OCI-LY7 (cell line): ENCODE measurements around the gene SETD3. TPM values are rescaled to one million over a fixed set of nuclear protein-coding genes. Genes with fewer than 3 reads are reported as not detected.

Experiments used
- BruUV-seq: library from RNA; stranded (reverse); fragments of 400-500 nt; replicated peaks from 2 replicates; lab custom pipeline; 2021; lab: Mats Ljungman, UMichigan
- CTCF ChIA-PET: fragments of 300-600 bp; sonication (Branson Sonifier 250); formaldehyde crosslinking; loops from one replicate; lab custom pipeline; 2022; ENCODE audit warnings: antibody characterized with exemption; ENCODE audit not compliant: unreplicated experiment; lab: Charles Lee
- POLR2A ChIA-PET: fragments of 300-600 bp; sonication (Branson Sonifier 250); formaldehyde crosslinking; loops from one replicate; lab custom pipeline; 2022; ENCODE audit warnings: antibody characterized with exemption; lab: Charles Lee
- DNase-seq: peaks from one replicate; pipeline ENCODE4 v3.0.0-alpha.2; 2015; ENCODE audit warnings: low spot score
- H2AFZ ChIP-seq: fragments of 200-600 bp; sonication (generic), shearing (Covaris generic); 2 replicates; pipeline ENCODE4 v1.6.1; 2014; ENCODE audit warnings: mild to moderate bottlenecking, antibody characterized with exemption, low read length, moderate library complexity
- H3K27ac ChIP-seq: fragments of 200-600 bp; sonication (generic); 2 replicates; pipeline ENCODE4 v1.5.1; 2014; ENCODE audit warnings: mixed run types, low read depth, mild to moderate bottlenecking, moderate library complexity, low read length, inconsistent platforms; ENCODE audit not compliant: poor library complexity, severe bottlenecking
- H3K36me3 ChIP-seq: fragments of 200-600 bp; sonication (generic); 2 replicates; pipeline ENCODE4 v1.6.1; 2014; ENCODE audit warnings: mild to moderate bottlenecking, antibody characterized with exemption, low read length, moderate library complexity, mixed read lengths; ENCODE audit not compliant: insufficient read depth
- H3K4me1 ChIP-seq: fragments of 200-600 bp; sonication (generic); 2 replicates; pipeline ENCODE4 v1.5.1; 2014; ENCODE audit warnings: mild to moderate bottlenecking, low read length; ENCODE audit not compliant: insufficient read depth, poor library complexity, severe bottlenecking
- H3K4me2 ChIP-seq: fragments of 200-600 bp; sonication (generic); 2 replicates; pipeline ENCODE4 v1.6.1; 2014; ENCODE audit warnings: mild to moderate bottlenecking, low read length
- H3K4me3 ChIP-seq: fragments of 200-600 bp; sonication (generic); 2 replicates; pipeline ENCODE4 v1.5.1; 2014; ENCODE audit warnings: mild to moderate bottlenecking, low read depth, low read length; ENCODE audit not compliant: poor library complexity, severe bottlenecking
- H3K79me2 ChIP-seq: fragments of 200-600 bp; sonication (generic); 2 replicates; pipeline ENCODE4 v1.6.1; 2016; ENCODE audit warnings: low read depth, mild to moderate bottlenecking, low read length, moderate library complexity, mixed read lengths; ENCODE audit not compliant: insufficient read depth
- H3K9me2 ChIP-seq: fragments of 200-600 bp; sonication (generic); 2 replicates; pipeline ENCODE4 v1.6.1; 2016; ENCODE audit warnings: mild to moderate bottlenecking, low read length, mixed read lengths; ENCODE audit not compliant: insufficient read depth
- H3K9me3 ChIP-seq: fragments of 200-600 bp; sonication (generic); 2 replicates; pipeline ENCODE4 v1.6.1; 2014; ENCODE audit warnings: mild to moderate bottlenecking, mixed run types, low read length, mixed read lengths
- H4K20me1 ChIP-seq: fragments of 200-600 bp; sonication (generic); 2 replicates; pipeline ENCODE4 v1.6.1; 2014; ENCODE audit warnings: mild to moderate bottlenecking, antibody characterized with exemption, low read length, moderate library complexity, mixed read lengths; ENCODE audit not compliant: insufficient read depth
- EZH2phosphoT487 ChIP-seq: fragments of 200-600 bp; sonication (generic); IDR thresholded peaks from 2 replicates; pipeline ENCODE4 v1.6.1; 2018; ENCODE audit warnings: low read depth, borderline replicate concordance, mild to moderate bottlenecking, mixed run types, antibody characterized with exemption, low read length, moderate library complexity, mixed read lengths
- intact Hi-C: fragments of 100-400 bp; cut with micrococcal nuclease; formaldehyde crosslinking; loops from one replicate; pipeline ENCODE4 v1.10.0; 2022; ENCODE audit not compliant: unreplicated experiment
- total RNA-seq, 2 experiments: library from RNA; depleted of rRNA in 1 of 2; stranded (reverse); fragments of >200 nt in 1 of 2; shearing (Covaris generic) in 1 of 2; gene quantifications; 2 replicates each; pipeline ENCODE4 v1.2.3, GENCODE V29; 2014 to 2022
- TF ChIP-seq, protein P1 (sequence below): fragments of 200-600 bp; sonication (generic); conservative IDR thresholded peaks from 2 replicates; pipeline ENCODE4 v1.5.1; 2014; ENCODE audit warnings: mild to moderate bottlenecking, antibody characterized with exemption, low read length, moderate library complexity, mixed read lengths

Gene SETD3
- total RNA-seq, 2 experiments from 2014 or later = 42.4 to 65.5 TPM

- TF ChIP-seq, protein P1, sequence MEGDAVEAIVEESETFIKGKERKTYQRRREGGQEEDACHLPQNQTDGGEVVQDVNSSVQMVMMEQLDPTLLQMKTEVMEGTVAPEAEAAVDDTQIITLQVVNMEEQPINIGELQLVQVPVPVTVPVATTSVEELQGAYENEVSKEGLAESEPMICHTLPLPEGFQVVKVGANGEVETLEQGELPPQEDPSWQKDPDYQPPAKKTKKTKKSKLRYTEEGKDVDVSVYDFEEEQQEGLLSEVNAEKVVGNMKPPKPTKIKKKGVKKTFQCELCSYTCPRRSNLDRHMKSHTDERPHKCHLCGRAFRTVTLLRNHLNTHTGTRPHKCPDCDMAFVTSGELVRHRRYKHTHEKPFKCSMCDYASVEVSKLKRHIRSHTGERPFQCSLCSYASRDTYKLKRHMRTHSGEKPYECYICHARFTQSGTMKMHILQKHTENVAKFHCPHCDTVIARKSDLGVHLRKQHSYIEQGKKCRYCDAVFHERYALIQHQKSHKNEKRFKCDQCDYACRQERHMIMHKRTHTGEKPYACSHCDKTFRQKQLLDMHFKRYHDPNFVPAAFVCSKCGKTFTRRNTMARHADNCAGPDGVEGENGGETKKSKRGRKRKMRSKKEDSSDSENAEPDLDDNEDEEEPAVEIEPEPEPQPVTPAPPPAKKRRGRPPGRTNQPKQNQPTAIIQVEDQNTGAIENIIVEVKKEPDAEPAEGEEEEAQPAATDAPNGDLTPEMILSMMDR = peak; percentile 86
- no peak for TF ChIP-seq EZH2phosphoT487
Observed at GRCh38 chr14:99518441-99519346, 38.0 kb upstream of the SETD3 start.

DNA sequence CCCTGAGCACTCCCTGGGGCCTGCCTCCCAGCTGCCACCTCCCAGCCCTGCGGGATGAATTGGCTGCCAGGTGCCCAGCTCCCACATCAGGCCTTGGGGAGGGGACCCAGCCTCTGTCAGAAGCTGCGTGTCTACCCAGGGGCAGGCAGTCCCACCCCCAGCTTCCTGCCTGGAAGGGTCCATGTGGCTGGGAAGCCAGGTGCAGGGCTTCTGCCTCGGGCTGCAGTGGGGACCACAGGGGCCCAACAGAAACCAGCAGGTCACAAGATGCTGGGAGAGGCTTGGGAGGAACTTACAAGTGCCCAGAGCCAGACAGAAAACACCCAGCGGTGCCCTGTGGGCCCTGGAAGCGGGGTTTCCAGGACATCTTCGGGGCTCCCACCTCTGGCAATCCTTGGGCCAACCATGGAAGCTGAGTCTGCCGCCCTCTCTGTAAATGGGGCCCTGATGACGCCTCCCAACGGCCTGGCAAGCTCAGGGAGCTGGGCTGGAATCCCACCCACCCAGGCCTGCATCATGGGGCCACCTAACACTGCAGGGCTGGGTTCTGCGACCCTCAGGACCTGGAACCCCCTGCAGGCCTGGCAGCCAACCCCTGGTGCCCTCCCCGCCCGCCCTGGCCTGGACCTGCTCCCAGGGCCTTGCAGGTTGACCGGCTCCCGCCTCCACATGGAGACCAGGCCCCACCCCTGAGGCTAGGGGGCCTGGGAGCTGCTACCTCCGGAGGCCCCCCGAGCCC is 37.2 kb upstream of the SETD3 start:
- no peak overlapping the region for H3K4me3 ChIP-seq
- no peaks in the 10 kb centered on the region for H3K4me1 ChIP-seq
- H2AFZ ChIP-seq = no peak overlapping the region
- H3K27ac ChIP-seq = no peak overlapping the region
- BruUV-seq = no TSS peak
- intact Hi-C loops = loop anchor here (1.0 to 5.0 kb wide), 4 partner anchors 111 to 367 kb away; no protein-coding TSS in a partner anchor
- ChIA-PET CTCF (interaction anchor here (0.5 kb wide), 1 partner anchor 171 kb away, joined by 3 read pairs; no protein-coding TSS in a partner anchor), POLR2A (interaction anchor here (0.7 kb wide), 1 partner anchor 11 kb away, joined by 3 read pairs; no protein-coding TSS in a partner anchor)
- DNase-seq = no peak
- no peaks in the 10 kb centered on the region for H3K36me3 ChIP-seq
- no peak for TF ChIP-seq EZH2phosphoT487
- TF ChIP-seq, protein P1 = no peak
- no peaks in the 10 kb centered on the region for H3K9me2 ChIP-seq
- no peaks in the 10 kb centered on the region for H4K20me1 ChIP-seq
- H3K4me2 ChIP-seq = no peak overlapping the region
- H3K9me3 ChIP-seq = no peaks in the 10 kb centered on the region
- no peaks in the 10 kb centered on the region for H3K79me2 ChIP-seq

More at GRCh38 chr14:99518441-99519346, 38.0 kb upstream of the SETD3 start:
- H3K9me3 ChIP-seq = no peaks in the 10 kb centered on the region
- H3K27ac ChIP-seq = no peak overlapping the region
- no peaks in the 10 kb centered on the region for H3K79me2 ChIP-seq
- H3K36me3 ChIP-seq = no peaks in the 10 kb centered on the region
- no peak overlapping the region for H3K4me2 ChIP-seq
- ChIA-PET CTCF (no interaction called here), POLR2A (no interaction called here)
- no peaks in the 10 kb centered on the region for H3K4me1 ChIP-seq
- H2AFZ ChIP-seq = no peak overlapping the region
- peak; percentile 72 for DNase-seq
- H3K4me3 ChIP-seq = no peak overlapping the region
- H4K20me1 ChIP-seq = no peaks in the 10 kb centered on the region
- intact Hi-C loops = loop anchor here (1.0 to 5.0 kb wide), 4 partner anchors 111 to 367 kb away; no protein-coding TSS in a partner anchor
- no peaks in the 10 kb centered on the region for H3K9me2 ChIP-seq
- no TSS peak for BruUV-seq
